Fibroblast of skin of left quadriceps (primary cell): Measurements from ENCODE around the gene GPR50.
A peak's percentile ranks its signal among the peaks of the same experiment; 100 is the strongest.

Experiments
- DNase-seq, 2 experiments: peaks; one replicate each; pipeline ENCODE4 v3.0.0-alpha.2; 2013; ENCODE audit warnings: low read depth in 2 of 2

Gene GPR50

GRCh38 chrX:151176231-151176750 is at the start of gene GPR50:
GPR50 (plus strand) TSS chrX:151176584; CDS start chrX:151176722, 138 bp downstream.
- DNase-seq, result no peak

- no peak for DNase-seq
These were observed 43.9 kb upstream of the GPR50 start for GRCh38 chrX:151132531-151132930.

GRCh38 chrX:151151665-151152267 is 24.6 kb upstream of the GPR50 start:
- DNase-seq, result peak; percentile 8

- DNase-seq, result peak; percentile 2 to 5
These were observed 23.3 kb upstream of the GPR50 start for GRCh38 chrX:151153086-151153485.

GRCh38 chrX:151153667-151154066 is 22.7 kb upstream of the GPR50 start:
- DNase-seq, result no peak

GRCh38 chrX:151155234-151155633 is 21.1 kb upstream of the GPR50 start:
- no peak for DNase-seq

- DNase-seq, result no peak
These were observed 14.7 kb upstream of the GPR50 start for GRCh38 chrX:151161690-151162089.

- no peak for DNase-seq
These were observed 8.5 kb upstream of the GPR50 start for GRCh38 chrX:151167791-151168345.

GRCh38 chrX:151169783-151170182 is 6.6 kb upstream of the GPR50 start:
- no peak for DNase-seq

- no peak for DNase-seq
These were observed 1.7 kb upstream of the GPR50 start for GRCh38 chrX:151174581-151175282.

- DNase-seq, result no peak
These were observed 911 bp upstream of the GPR50 start for GRCh38 chrX:151175283-151176062.

- no peak for DNase-seq
These were observed 1.0 kb downstream of the GPR50 start for GRCh38 chrX:151177141-151178027.

- DNase-seq, result no peak
These were observed 2.4 kb downstream of the GPR50 start for GRCh38 chrX:151178746-151179145.

- DNase-seq, result no peak
These were observed 4.0 kb downstream of the GPR50 start for GRCh38 chrX:151180400-151180799.

- DNase-seq, result no peak
These were observed 4.7 kb downstream of the GPR50 start for GRCh38 chrX:151181088-151181487.

GRCh38 chrX:151183233-151183753 is 6.9 kb downstream of the GPR50 start:
- DNase-seq, result no peak

- DNase-seq, result no peak
These were observed 7.7 kb downstream of the GPR50 start for GRCh38 chrX:151183912-151184565.

- no peak for DNase-seq
These were observed 8.3 kb downstream of the GPR50 start for GRCh38 chrX:151184705-151185104.

- DNase-seq, result no peak
These were observed 30.5 kb downstream of the GPR50 start for GRCh38 chrX:151206871-151207270.

GRCh38 chrX:151225843-151226242 is 49.5 kb downstream of the GPR50 start:
- DNase-seq, result peak; percentile 6 to 16
